ENCODE results near the gene PCNX4. TPM values are rescaled to one million over a fixed set of nuclear protein-coding genes. Genes with fewer than 3 reads are reported as not detected.

PCNX4 gene
- total and polyA plus RNA-seq, 4 donors, result 79.9 to 110 (median 93.4) TPM

GRCh38 chr14:60211153-60211552 lies 119.4 kb downstream of the PCNX4 start:
- Histone ChIP-seq H3K4me1 (ENCODE audit: control insufficient read depth, insufficient read depth, low read length) (no peaks in the 10 kb centered on the region), H3K4me3 (ENCODE audit: low read depth, low read length) (no peak overlapping the region), H3K27ac (ENCODE audit: low read depth, low read length) (no peak overlapping the region), H3K27me3 (ENCODE audit: control insufficient read depth, insufficient read depth, low read length) (no peaks in the 10 kb centered on the region), H3K36me3 (ENCODE audit: control insufficient read depth, insufficient read depth, low read length) (no peaks in the 10 kb centered on the region), H3K9me3 (ENCODE audit: control insufficient read depth, insufficient read depth, low read length) (no peaks in the 10 kb centered on the region)
- peak in 2 of 6 donors; percentile 6 to 91 for DNase-seq (ENCODE audit: low read depth in 4 of 6, low spot score in 6 of 6)
- 64% methylated on average over 1 of the region's 3 CpGs for WGBS (ENCODE audit: insufficient coverage)

- H3K27me3 ChIP-seq (ENCODE audit: control insufficient read depth, insufficient read depth, low read length), result no peaks in the 10 kb centered on the region
- no peaks in the 10 kb centered on the region for H3K4me1 ChIP-seq (ENCODE audit: control insufficient read depth, insufficient read depth, low read length)
- no peaks in the 10 kb centered on the region for H3K9me3 ChIP-seq (ENCODE audit: control insufficient read depth, insufficient read depth, low read length)
- H3K4me3 ChIP-seq (ENCODE audit: low read depth, low read length), result no peak overlapping the region
- H3K27ac ChIP-seq (ENCODE audit: low read depth, low read length), result no peak overlapping the region
- no peak for DNase-seq (ENCODE audit: low read depth in 4 of 6, low spot score in 6 of 6)
- WGBS (ENCODE audit: insufficient coverage), result 93% methylated on average over 3 of the region's 5 CpGs
- no peaks in the 10 kb centered on the region for H3K36me3 ChIP-seq (ENCODE audit: control insufficient read depth, insufficient read depth, low read length)
Measured at GRCh38 chr14:60212503-60213371, 121.0 kb downstream of the PCNX4 start.

- H3K4me3 ChIP-seq (ENCODE audit: low read depth, low read length), result no peak overlapping the region
- no peak overlapping the region for H3K27ac ChIP-seq (ENCODE audit: low read depth, low read length)
- H3K4me1 ChIP-seq (ENCODE audit: control insufficient read depth, insufficient read depth, low read length), result no peaks in the 10 kb centered on the region
- DNase-seq (ENCODE audit: low read depth in 4 of 6, low spot score in 6 of 6), result no peak
- WGBS (ENCODE audit: insufficient coverage), result 100% methylated on average over 2 of the region's 3 CpGs
- no peaks in the 10 kb centered on the region for H3K36me3 ChIP-seq (ENCODE audit: control insufficient read depth, insufficient read depth, low read length)
- H3K27me3 ChIP-seq (ENCODE audit: control insufficient read depth, insufficient read depth, low read length), result no peaks in the 10 kb centered on the region
- H3K9me3 ChIP-seq (ENCODE audit: control insufficient read depth, insufficient read depth, low read length), result no peaks in the 10 kb centered on the region
Measured at GRCh38 chr14:60214003-60214402, 122.3 kb downstream of the PCNX4 start.

- H3K9me3 ChIP-seq (ENCODE audit: control insufficient read depth, insufficient read depth, low read length), result no peaks in the 10 kb centered on the region
- no CpG with 5 or more reads among the region's 1 CpG for WGBS (ENCODE audit: insufficient coverage)
- no peaks in the 10 kb centered on the region for H3K36me3 ChIP-seq (ENCODE audit: control insufficient read depth, insufficient read depth, low read length)
- no peak overlapping the region for H3K4me3 ChIP-seq (ENCODE audit: low read depth, low read length)
- H3K27me3 ChIP-seq (ENCODE audit: control insufficient read depth, insufficient read depth, low read length), result no peaks in the 10 kb centered on the region
- no peaks in the 10 kb centered on the region for H3K4me1 ChIP-seq (ENCODE audit: control insufficient read depth, insufficient read depth, low read length)
- no peak for DNase-seq (ENCODE audit: low read depth in 4 of 6, low spot score in 6 of 6)
- H3K27ac ChIP-seq (ENCODE audit: low read depth, low read length), result no peak overlapping the region
Measured at GRCh38 chr14:60214415-60215126, 122.8 kb downstream of the PCNX4 start.

- H3K27ac ChIP-seq (ENCODE audit: low read depth, low read length), result no peak overlapping the region
- no peak for DNase-seq (ENCODE audit: low read depth in 4 of 6, low spot score in 6 of 6)
- H3K36me3 ChIP-seq (ENCODE audit: control insufficient read depth, insufficient read depth, low read length), result no peaks in the 10 kb centered on the region
- 44% methylated on average over 1 of the region's 2 CpGs for WGBS (ENCODE audit: insufficient coverage)
- no peaks in the 10 kb centered on the region for H3K4me1 ChIP-seq (ENCODE audit: control insufficient read depth, insufficient read depth, low read length)
- no peaks in the 10 kb centered on the region for H3K9me3 ChIP-seq (ENCODE audit: control insufficient read depth, insufficient read depth, low read length)
- no peaks in the 10 kb centered on the region for H3K27me3 ChIP-seq (ENCODE audit: control insufficient read depth, insufficient read depth, low read length)
- no peak overlapping the region for H3K4me3 ChIP-seq (ENCODE audit: low read depth, low read length)
Measured at GRCh38 chr14:60215127-60215444, 123.4 kb downstream of the PCNX4 start.

DNA sequence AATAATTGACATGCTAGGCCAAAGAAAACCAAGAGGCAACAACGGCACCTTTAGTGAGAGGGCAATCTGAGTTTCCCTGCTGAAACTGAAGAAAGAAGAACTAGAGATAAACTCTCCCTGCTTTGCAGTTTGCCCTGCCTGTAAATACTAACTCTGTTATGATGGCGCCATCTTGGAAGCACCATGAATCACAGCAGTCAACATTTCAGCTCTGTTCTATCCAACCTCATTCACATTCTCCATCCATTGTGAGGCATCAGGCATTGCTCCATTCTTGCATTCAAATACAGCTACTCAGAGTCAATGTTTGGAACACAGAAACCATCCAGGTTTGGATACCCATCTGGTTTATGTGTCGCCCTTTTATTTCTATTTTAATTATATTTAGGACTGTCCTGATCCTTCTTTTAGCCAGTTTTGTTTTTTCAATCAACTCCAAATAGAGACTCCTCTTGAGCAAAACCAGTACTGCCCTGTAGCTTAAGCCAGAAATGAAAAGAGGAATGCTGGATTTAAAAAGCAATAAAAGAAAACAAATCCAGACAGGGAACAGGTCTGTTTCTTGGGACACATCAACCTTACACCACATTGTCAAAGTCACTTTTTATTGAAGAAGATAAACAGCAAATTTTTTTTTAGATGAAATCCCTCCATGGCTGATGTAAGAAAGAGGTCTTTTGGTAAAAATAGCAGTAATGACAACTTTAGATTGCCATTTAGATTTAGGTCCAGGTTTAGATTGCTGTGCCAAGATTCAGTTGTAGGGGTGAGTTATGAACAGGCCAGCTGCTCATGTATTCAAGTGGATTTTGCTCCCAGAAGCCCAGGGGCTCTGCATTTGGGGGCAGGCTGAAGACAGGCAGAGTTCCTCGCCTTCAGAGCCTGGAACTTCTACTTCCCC lies 124.0 kb downstream of the PCNX4 start:
- H3K4me1 ChIP-seq (ENCODE audit: control insufficient read depth, insufficient read depth, low read length), result no peaks in the 10 kb centered on the region
- H3K27me3 ChIP-seq (ENCODE audit: control insufficient read depth, insufficient read depth, low read length), result no peaks in the 10 kb centered on the region
- DNase-seq (ENCODE audit: low read depth in 4 of 6, low spot score in 6 of 6), result no peak
- H3K36me3 ChIP-seq (ENCODE audit: control insufficient read depth, insufficient read depth, low read length), result no peaks in the 10 kb centered on the region
- 78% methylated on average over 2 of the region's 4 CpGs for WGBS (ENCODE audit: insufficient coverage)
- no peaks in the 10 kb centered on the region for H3K9me3 ChIP-seq (ENCODE audit: control insufficient read depth, insufficient read depth, low read length)
- H3K4me3 ChIP-seq (ENCODE audit: low read depth, low read length), result no peak overlapping the region
- H3K27ac ChIP-seq (ENCODE audit: low read depth, low read length), result no peak overlapping the region

- no peaks in the 10 kb centered on the region for H3K36me3 ChIP-seq (ENCODE audit: control insufficient read depth, insufficient read depth, low read length)
- WGBS (ENCODE audit: insufficient coverage), result 82% methylated on average over 2 of the region's 3 CpGs
- H3K4me1 ChIP-seq (ENCODE audit: control insufficient read depth, insufficient read depth, low read length), result peaks cover 2% of the 10 kb centered on the region
- H3K27me3 ChIP-seq (ENCODE audit: control insufficient read depth, insufficient read depth, low read length), result no peaks in the 10 kb centered on the region
- no peak overlapping the region for H3K4me3 ChIP-seq (ENCODE audit: low read depth, low read length)
- H3K9me3 ChIP-seq (ENCODE audit: control insufficient read depth, insufficient read depth, low read length), result no peaks in the 10 kb centered on the region
- H3K27ac ChIP-seq (ENCODE audit: low read depth, low read length), result no peak overlapping the region
- DNase-seq (ENCODE audit: low read depth in 4 of 6, low spot score in 6 of 6), result no peak
Measured at GRCh38 chr14:60217713-60218112, 126.0 kb downstream of the PCNX4 start.

Other genes starting within 250 kb of the PCNX4 start
- gene RTN1, start 221.1 kb upstream of the PCNX4 start, total RNA-seq, result 100 to 1,000 TPM; 114 to 672 TPM
- 100 to 1,000 TPM; 938 to 955 TPM for gene RTN1, start 221.1 kb upstream of the PCNX4 start, polyA plus RNA-seq (ENCODE audit: insufficient read length in 2 of 2)
- gene LRRC9, start 171.8 kb upstream of the PCNX4 start, total RNA-seq, result 1 to 10 TPM; 6.3 to 8.2 TPM
- gene LRRC9, start 171.8 kb upstream of the PCNX4 start, polyA plus RNA-seq (ENCODE audit: insufficient read length in 2 of 2), result 1 to 10 TPM; 2.5 to 7.3 TPM
- gene DHRS7, start 73.5 kb downstream of the PCNX4 start, total RNA-seq, result 10 to 100 TPM; 78.1 to 82.5 TPM
- 10 to 100 TPM; 72.5 to 90.6 TPM for gene DHRS7, start 73.5 kb downstream of the PCNX4 start, polyA plus RNA-seq (ENCODE audit: insufficient read length in 2 of 2)
- gene PPM1A, start 157.3 kb downstream of the PCNX4 start, total RNA-seq, result 10 to 100 TPM; 33.1 to 91.9 TPM
- gene PPM1A, start 157.3 kb downstream of the PCNX4 start, polyA plus RNA-seq (ENCODE audit: insufficient read length in 2 of 2), result 10 to 100 TPM; 47.3 to 57.6 TPM